Heart right ventricle (tissue), 16 donors: ENCODE results near the gene OR52H1. TPM values are rescaled to one million over a fixed set of nuclear protein-coding genes. Genes with fewer than 3 reads are reported as not detected.

ENCODE experiments used
- ATAC-seq, 8 donors: fragments of 200-7000 bp; cut with Tn5 transposase; one replicate each; pipeline ENCODE4 v1.9.1; 2020; ENCODE audit warnings: mild to moderate bottlenecking in 8 of 8, moderate library complexity in 8 of 8, moderate number of reproducible peaks in 1 of 8
- DNase-seq, 2 donors: peaks; one replicate each; pipeline ENCODE4 v3.0.0-alpha.2; 2020
- H3K27ac ChIP-seq, 10 donors: fragments of 200-600 bp; sonication (generic) in 2 of 10; one replicate each; pipeline versions ENCODE4 v1.5.0 to v1.8.0; 2020 to 2022; ENCODE audit warnings: mild to moderate bottlenecking in 3 of 10
- H3K27me3 ChIP-seq, 7 donors: fragments of 200-600 bp; one replicate each; pipeline ENCODE4 v1.8.0; 2021 to 2022; ENCODE audit warnings: mild to moderate bottlenecking in 2 of 7
- H3K36me3 ChIP-seq, 9 donors: fragments of 200-600 bp; sonication (generic) in 1 of 9; one replicate each; pipeline versions ENCODE4 v1.5.0 to v1.8.0; 2020 to 2022; ENCODE audit warnings: mild to moderate bottlenecking in 2 of 9
- H3K4me1 ChIP-seq, 9 donors: fragments of 200-600 bp; sonication (generic) in 1 of 9; one replicate each; pipeline versions ENCODE4 v1.5.0 to v1.8.0; 2020 to 2022; ENCODE audit warnings: mild to moderate bottlenecking in 4 of 9
- H3K4me3 ChIP-seq, 10 donors: fragments of 200-600 bp; sonication (generic) in 2 of 10; one replicate each; pipeline versions ENCODE4 v1.5.0 to v1.8.0; 2020 to 2022; ENCODE audit warnings: mild to moderate bottlenecking in 7 of 10, moderate library complexity in 2 of 10
- H3K9me3 ChIP-seq, 11 donors: fragments of 200-600 bp in 10 of 11; sonication (generic) in 2 of 11; one replicate each; pipeline versions ENCODE4 v1.5.0 to v1.8.0; 2013 to 2022; ENCODE audit warnings: mild to moderate bottlenecking in 2 of 11, control low read depth in 1 of 11, moderate library complexity in 1 of 11
- CTCF ChIP-seq, 9 donors: fragments of 200-600 bp; sonication (generic) in 2 of 9; IDR thresholded peaks; one replicate each; pipeline versions ENCODE4 v1.5.0 to v1.8.0; 2021 to 2022; ENCODE audit warnings: antibody characterized with exemption in 9 of 9, mild to moderate bottlenecking in 5 of 9, moderate library complexity in 1 of 9
- WGBS, 2 donors: extraction: QIAGEN DNeasy Blood & Tissue Kit; methylation state at CpG; one replicate each; pipeline ENCODE4 v1.1.7; 2013; ENCODE audit warnings: inconsistent platforms in 1 of 2; 5-methylcytosine and 5-hydroxymethylcytosine counted together
- intact Hi-C, 10 donors: fragments of 100-400 bp; cut with DNase I; formaldehyde crosslinking; loops; one replicate each; pipeline versions ENCODE4 v1.11.1 to v1.14.2; 2022
- polyA plus RNA-seq, 2 donors: library from polyadenylated mRNA; stranded (reverse); fragments of 200-250 nt; gene quantifications; one replicate each; pipeline ENCODE4 v1.2.3, GENCODE V29; 2013
- total RNA-seq, 10 donors: library from RNA; stranded (reverse); fragmentation: NEBNext Ultra II Directional in 3 of 10; extraction: Animal tissue kit (Norgen Biotek cat#: 25700) in 3 of 10; gene quantifications; one replicate each; pipeline versions ENCODE4 v1.2.1 to v1.2.4, GENCODE V29; 2021 to 2023
- donor health status: Arrhythmogenic right ventricular cardiomyopathy.
- donor health status: ischemic (EF 13 %, LVEDD 7.1; RV severe dilation, severe dysfunction).
- donor health status: healthy with polysubstance abuse.
- donor health status: DM: no; HTN: yes; CAD: no.
- donor health status: DM: no; HTN: no; CAD: no.
- donor health status: ischemic (EF 25% LVEDD 6.9; RV normal size, moderate dysfunction).
- donor health status: ischemic (EF 25% LVEDD 5.7; RV mildly dilated, moderate dysfunction).
- donor health status: healthy.
- donor health status: DM: yes; HTN: yes; CAD: no.
- donor health status: Ischemic cardiomyopathy.
- donor health status: ischemic (EF 35%, LVEDD 5.7; RV mildly dilated, moderate dysfunction).
- donor health status: nonischemic (EF 11% LVEDD 7.7; RV severe dilation, severe dysfunction).
- donor health status: DM: yes; HTN: yes; CAD: no.
- donor health status: PGD.
- donor health status: ischemic (EF 29% LVEDD 5.4; RV normal size, mild dysfunction).
- donor health status: nonischemic (EF 23%, LVEDD 6.1; RV moderate dilation, normal function).

OR52H1 gene
- total and polyA plus RNA-seq, 12 donors = not detected

GRCh38 chr11:5516599-5516998, 31.7 kb downstream of the OR52H1 start, which contains the start of gene UBQLNL:
Gene UBQLNL, minus strand, starts transcription at chr11:5516699. Its CDS starts 258 bp downstream, at chr11:5516441.
- no peaks in the 10 kb centered on the region for H3K9me3 ChIP-seq
- no peak for DNase-seq
- WGBS, 2 donors = 91% methylated on average over 2 of the region's 2 CpGs
- no peak for TF ChIP-seq CTCF (IDR thresholded peaks at IDR 0.05)
- H3K4me1 ChIP-seq = no peaks in the 10 kb centered on the region
- H3K27ac ChIP-seq = no peak within 1 kb of the TSS
- ATAC-seq = no peak
- intact Hi-C loops = no loop called here
- H3K4me3 ChIP-seq = no peak within 1 kb of the TSS
- no peaks in the 10 kb centered on the region for H3K27me3 ChIP-seq
- H3K36me3 ChIP-seq = no peaks in the 10 kb centered on the region

- ATAC-seq (no peak), DNase-seq (no peak)
- Histone ChIP-seq H3K27ac (no peak overlapping the region), H3K4me3 (no peak overlapping the region), H3K9me3 (no peaks in the 10 kb centered on the region), H3K36me3 (no peaks in the 10 kb centered on the region), H3K27me3 (no peaks in the 10 kb centered on the region), H3K4me1 (no peaks in the 10 kb centered on the region)
- intact Hi-C loops = no loop called here
- no peak for TF ChIP-seq CTCF (IDR thresholded peaks at IDR 0.05)
Observed at GRCh38 chr11:5514841-5515240, 33.5 kb downstream of the OR52H1 start.

GRCh38 chr11:5509803-5510202, 38.5 kb downstream of the OR52H1 start, which contains the start of gene UBQLN3:
Gene UBQLN3, minus strand, starts transcription at chr11:5509957. Its CDS starts 399 bp downstream, at chr11:5509558.
- no peaks in the 10 kb centered on the region for H3K36me3 ChIP-seq
- no peak for TF ChIP-seq CTCF (IDR thresholded peaks at IDR 0.05)
- no peaks in the 10 kb centered on the region for H3K9me3 ChIP-seq
- DNase-seq = no peak
- no peak within 1 kb of the TSS for H3K27ac ChIP-seq
- WGBS, 2 donors = 81 to 85% methylated on average over 4 of the region's 4 CpGs
- no peak for ATAC-seq
- H3K27me3 ChIP-seq = no peaks in the 10 kb centered on the region
- no peak within 1 kb of the TSS for H3K4me3 ChIP-seq
- intact Hi-C loops = no loop called here
- no peaks in the 10 kb centered on the region for H3K4me1 ChIP-seq

GRCh38 chr11:5508605-5509004, 39.7 kb downstream of the OR52H1 start:
- H3K27me3 ChIP-seq = no peaks in the 10 kb centered on the region
- intact Hi-C loops = no loop called here
- H3K4me3 ChIP-seq = no peak overlapping the region
- TF ChIP-seq CTCF (IDR thresholded peaks at IDR 0.05) = no peak
- no peaks in the 10 kb centered on the region for H3K36me3 ChIP-seq
- ATAC-seq (no peak), DNase-seq (no peak)
- no peak overlapping the region for H3K27ac ChIP-seq
- H3K4me1 ChIP-seq = no peaks in the 10 kb centered on the region
- WGBS, 2 donors = 95% methylated on average over 8 of the region's 8 CpGs
- no peaks in the 10 kb centered on the region for H3K9me3 ChIP-seq
